Measurements from ENCODE around the gene RNF151.

Gene RNF151

DNA sequence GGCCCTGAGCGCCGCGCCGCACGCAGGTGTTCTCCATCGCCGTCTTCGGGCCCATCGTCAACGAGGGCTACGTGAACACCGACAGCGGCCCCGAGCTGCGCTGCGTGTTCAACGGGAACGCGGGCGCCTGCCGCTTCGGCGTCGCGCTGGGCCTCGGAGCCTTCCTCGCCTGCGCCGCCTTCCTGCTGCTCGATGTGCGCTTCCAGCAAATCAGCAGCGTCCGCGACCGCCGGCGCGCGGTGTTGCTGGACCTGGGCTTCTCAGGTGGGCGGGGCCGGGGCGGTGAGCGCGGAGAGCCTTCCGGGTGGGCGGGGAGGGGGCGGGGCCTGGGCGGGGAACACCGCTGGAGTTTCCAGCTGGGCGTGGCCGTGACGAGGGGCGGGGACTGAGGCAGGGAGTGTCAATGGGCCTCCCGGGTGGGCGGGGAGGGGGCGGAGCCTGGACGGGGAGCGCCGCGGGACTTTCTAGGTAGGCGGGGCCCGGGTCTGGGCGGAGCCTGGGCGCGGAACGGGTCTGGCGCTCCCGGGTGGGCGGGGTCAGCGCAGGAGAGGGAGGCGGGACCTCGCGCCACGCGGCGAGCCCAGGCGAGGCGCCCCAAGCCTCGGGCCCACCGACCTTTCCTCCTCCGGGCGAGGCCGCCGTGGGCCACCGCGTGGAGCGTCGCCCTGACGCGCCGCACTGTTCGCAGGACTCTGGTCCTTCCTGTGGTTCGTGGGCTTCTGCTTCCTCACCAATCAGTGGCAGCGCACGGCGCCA is 25.5 kb downstream of the RNF151 start:
- peak overlapping the region; percentile 11 for H3K4me3 ChIP-seq (ENCODE audit: low read depth, low read length)
- TF ChIP-seq, protein P1, sequence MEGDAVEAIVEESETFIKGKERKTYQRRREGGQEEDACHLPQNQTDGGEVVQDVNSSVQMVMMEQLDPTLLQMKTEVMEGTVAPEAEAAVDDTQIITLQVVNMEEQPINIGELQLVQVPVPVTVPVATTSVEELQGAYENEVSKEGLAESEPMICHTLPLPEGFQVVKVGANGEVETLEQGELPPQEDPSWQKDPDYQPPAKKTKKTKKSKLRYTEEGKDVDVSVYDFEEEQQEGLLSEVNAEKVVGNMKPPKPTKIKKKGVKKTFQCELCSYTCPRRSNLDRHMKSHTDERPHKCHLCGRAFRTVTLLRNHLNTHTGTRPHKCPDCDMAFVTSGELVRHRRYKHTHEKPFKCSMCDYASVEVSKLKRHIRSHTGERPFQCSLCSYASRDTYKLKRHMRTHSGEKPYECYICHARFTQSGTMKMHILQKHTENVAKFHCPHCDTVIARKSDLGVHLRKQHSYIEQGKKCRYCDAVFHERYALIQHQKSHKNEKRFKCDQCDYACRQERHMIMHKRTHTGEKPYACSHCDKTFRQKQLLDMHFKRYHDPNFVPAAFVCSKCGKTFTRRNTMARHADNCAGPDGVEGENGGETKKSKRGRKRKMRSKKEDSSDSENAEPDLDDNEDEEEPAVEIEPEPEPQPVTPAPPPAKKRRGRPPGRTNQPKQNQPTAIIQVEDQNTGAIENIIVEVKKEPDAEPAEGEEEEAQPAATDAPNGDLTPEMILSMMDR (IDR thresholded peaks at IDR 0.05), result no peak
- H3K9ac ChIP-seq, result no peak overlapping the region
- no peak overlapping the region for H3K4me2 ChIP-seq (ENCODE audit: low read length)
- H2AFZ ChIP-seq, result no peak overlapping the region
- H3K9me3 ChIP-seq (ENCODE audit: control insufficient read depth, low read length), result no peaks in the 10 kb centered on the region
- no peak overlapping the region for H3K27ac ChIP-seq
- peaks cover 3% of the 10 kb centered on the region for H3K4me1 ChIP-seq
- H3K79me2 ChIP-seq, result no peaks in the 10 kb centered on the region
- H3K27me3 ChIP-seq (ENCODE audit: control insufficient read depth, insufficient read depth, low read length), result no peaks in the 10 kb centered on the region
- no peaks in the 10 kb centered on the region for H3K36me3 ChIP-seq (ENCODE audit: control insufficient read depth, insufficient read depth, low read length)

DNA sequence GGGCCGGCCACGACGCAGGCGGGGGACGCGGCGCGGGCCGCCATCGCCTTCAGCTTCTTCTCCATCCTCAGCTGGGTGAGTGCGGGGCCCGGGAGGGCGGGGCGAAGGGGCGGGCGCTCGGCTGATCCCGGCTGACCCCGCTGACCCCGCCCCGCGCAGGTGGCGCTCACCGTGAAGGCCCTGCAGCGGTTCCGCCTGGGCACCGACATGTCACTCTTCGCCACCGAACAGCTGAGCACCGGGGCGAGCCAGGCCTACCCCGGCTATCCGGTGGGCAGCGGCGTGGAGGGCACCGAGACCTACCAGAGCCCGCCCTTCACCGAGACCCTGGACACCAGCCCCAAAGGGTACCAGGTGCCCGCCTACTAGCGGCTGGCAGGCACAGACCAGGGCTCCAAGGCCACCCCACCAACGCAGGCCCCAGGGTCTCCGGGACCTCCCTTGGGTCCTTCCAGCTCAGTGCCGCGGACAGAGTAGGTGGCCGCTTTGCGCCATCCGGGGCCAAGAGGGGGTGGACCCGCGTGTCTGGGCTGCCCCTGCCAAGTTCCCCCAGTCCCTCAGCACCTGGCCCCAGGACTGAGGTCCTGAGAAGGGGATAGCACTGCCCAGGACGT is 26.2 kb downstream of the RNF151 start:
- H3K27me3 ChIP-seq (ENCODE audit: control insufficient read depth, insufficient read depth, low read length), result no peaks in the 10 kb centered on the region
- no peaks in the 10 kb centered on the region for H3K36me3 ChIP-seq (ENCODE audit: control insufficient read depth, insufficient read depth, low read length)
- H2AFZ ChIP-seq, result no peak overlapping the region
- TF ChIP-seq, protein P1 (IDR thresholded peaks at IDR 0.05), result no peak
- H3K4me3 ChIP-seq (ENCODE audit: low read depth, low read length), result no peak overlapping the region
- no peak overlapping the region for H3K27ac ChIP-seq
- peaks cover 3% of the 10 kb centered on the region for H3K4me1 ChIP-seq
- no peaks in the 10 kb centered on the region for H3K79me2 ChIP-seq
- no peaks in the 10 kb centered on the region for H3K9me3 ChIP-seq (ENCODE audit: control insufficient read depth, low read length)
- no peak overlapping the region for H3K9ac ChIP-seq
- no peak overlapping the region for H3K4me2 ChIP-seq (ENCODE audit: low read length)

DNA sequence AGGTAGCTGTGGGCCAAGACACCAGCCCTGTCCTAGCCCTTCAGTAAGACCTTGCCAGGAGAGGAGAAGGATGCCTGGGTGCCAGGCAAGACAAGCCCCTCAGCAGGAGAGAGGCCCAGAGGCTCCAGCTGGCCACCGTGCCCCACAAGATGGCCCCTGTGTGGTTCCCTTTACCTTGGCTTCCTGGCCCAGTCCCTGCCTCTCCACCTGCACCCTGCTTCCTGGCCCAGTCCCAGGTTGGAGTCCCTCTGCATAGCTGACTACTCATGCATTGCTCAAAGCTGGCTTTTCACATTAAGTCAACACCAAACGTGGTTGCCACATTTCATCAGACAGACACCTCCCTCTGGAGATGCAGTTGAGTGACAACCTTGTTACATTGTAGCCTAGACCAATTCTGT is 27.1 kb downstream of the RNF151 start:
- no peaks in the 10 kb centered on the region for H3K27me3 ChIP-seq (ENCODE audit: control insufficient read depth, insufficient read depth, low read length)
- H3K4me2 ChIP-seq (ENCODE audit: low read length), result no peak overlapping the region
- H3K36me3 ChIP-seq (ENCODE audit: control insufficient read depth, insufficient read depth, low read length), result no peaks in the 10 kb centered on the region
- no peak overlapping the region for H3K27ac ChIP-seq
- H3K4me1 ChIP-seq, result peaks cover 3% of the 10 kb centered on the region
- no peak overlapping the region for H2AFZ ChIP-seq
- no peak overlapping the region for H3K9ac ChIP-seq
- no peaks in the 10 kb centered on the region for H3K9me3 ChIP-seq (ENCODE audit: control insufficient read depth, low read length)
- TF ChIP-seq, protein P1 (IDR thresholded peaks at IDR 0.05), result no peak
- no peak overlapping the region for H3K4me3 ChIP-seq (ENCODE audit: low read depth, low read length)
- H3K79me2 ChIP-seq, result no peaks in the 10 kb centered on the region

DNA sequence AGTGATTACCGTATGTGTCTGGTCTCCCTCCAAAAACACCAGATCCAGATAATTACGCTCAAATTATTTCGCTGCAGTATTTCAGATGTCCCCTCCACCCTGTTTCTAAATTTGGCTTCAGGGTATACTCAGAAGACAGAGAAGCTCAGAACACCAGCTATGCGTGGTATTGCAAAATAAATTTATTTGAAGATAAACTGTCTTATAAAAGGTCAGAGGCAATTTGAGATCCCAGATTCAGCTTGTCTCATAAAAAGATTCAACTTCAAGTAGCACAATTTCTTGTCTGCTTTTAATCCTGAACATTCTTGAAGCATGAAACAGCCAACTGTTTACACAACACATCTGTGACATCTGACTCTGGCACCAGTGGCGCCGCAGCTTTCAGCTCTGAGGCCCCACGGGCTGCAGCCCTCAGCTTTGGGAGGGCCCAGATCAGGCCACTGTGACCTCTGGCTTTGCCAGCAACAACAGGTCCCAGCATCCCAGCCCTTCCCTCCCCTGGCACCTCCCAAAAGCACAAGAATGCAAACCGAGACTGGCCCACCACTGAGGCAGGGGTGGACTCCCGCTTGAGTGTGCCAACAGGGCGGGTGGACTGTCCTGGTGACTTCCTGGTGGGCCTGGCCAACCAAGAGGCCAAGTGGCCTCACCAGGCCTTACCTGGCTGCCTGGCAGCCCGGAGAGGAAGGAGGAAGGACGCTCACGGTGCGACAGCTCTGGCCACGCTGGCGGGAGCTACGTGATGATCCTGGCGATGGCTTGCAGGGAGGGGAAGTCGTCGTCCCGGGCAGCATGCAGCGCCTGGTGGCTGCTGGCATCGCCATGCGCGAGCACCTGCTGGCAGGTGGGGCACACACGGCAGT is 31.1 kb downstream of the RNF151 start:
- TF ChIP-seq, protein P1 (IDR thresholded peaks at IDR 0.05), result no peak
- Histone ChIP-seq H3K9me3 (ENCODE audit: control insufficient read depth, low read length) (no peaks in the 10 kb centered on the region), H3K27ac (no peak overlapping the region), H3K9ac (no peak overlapping the region), H2AFZ (no peak overlapping the region), H3K4me1 (no peaks in the 10 kb centered on the region), H3K36me3 (ENCODE audit: control insufficient read depth, insufficient read depth, low read length) (no peaks in the 10 kb centered on the region), H3K4me2 (ENCODE audit: low read length) (no peak overlapping the region), H3K4me3 (ENCODE audit: low read depth, low read length) (no peak overlapping the region), H3K79me2 (no peaks in the 10 kb centered on the region), H3K27me3 (ENCODE audit: control insufficient read depth, insufficient read depth, low read length) (no peaks in the 10 kb centered on the region)
